DMS 273 (cell line): ENCODE data around the gene TESK2.

Experiments
- DNase-seq: peaks from one replicate; lab custom pipeline; 2025; ENCODE audit not compliant: unreplicated experiment; lab: John Stamatoyannopoulos, UW

The TESK2 gene

DNA sequence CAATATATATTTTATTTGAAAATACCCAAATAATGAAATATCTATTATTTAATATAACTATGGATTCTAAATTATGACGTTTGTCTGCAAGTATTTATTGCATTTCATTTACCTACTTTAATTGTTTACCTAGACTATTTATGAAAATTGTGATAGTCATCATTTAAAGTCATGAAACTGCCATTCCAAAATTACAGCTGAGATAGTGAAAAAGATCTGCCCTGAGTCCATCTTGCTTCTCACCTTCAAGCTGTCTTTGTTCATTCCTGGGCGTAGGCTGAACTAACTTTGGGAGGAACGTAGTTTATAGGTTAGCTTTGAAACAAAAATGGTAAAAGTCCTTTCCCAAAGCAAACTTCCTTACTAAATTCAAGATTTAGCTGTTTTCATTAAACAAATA, 176.7 kb downstream of the TESK2 start:
- no peak for DNase-seq

DNA sequence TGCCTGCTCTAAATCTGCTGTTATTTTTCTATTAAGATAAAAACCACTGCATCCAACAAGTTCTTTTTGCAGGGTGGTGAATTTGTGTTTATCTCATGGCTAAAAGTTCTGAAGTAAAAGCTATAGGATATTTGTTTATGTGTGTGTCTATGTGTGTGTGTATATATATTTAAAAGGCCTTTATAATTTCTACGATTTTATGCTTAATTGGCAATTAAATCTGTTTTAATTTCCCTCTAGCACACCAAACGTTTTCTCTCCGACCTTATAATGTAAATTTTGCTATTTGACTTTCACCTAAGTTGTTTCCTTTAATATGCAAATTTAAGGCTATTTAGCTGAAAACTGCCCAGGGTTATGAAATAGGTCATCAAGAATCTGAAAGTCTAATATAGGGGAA, 184.1 kb downstream of the TESK2 start:
- no peak for DNase-seq

- DNase-seq = no peak
Measured at GRCh38 chr1:45306319-45306718, 184.6 kb downstream of the TESK2 start.

DNA sequence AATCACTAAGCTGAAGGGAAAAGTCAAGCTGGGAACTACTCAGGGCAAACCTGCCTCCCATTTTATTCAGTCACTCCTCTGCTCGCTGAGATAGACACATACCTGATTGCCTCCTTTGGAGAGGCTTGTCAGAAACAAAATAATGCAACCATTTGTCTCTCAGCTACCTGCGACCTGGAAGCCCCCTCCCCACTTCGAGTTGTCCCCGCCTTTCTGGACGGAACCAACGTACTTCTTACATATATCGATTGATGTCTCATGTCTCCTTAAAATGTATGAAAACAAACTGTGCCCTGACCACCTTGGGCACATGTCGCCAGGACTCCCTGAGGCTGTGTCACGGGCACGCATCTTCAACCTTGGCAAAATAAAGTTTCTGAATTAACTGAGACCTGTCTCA, 185.7 kb downstream of the TESK2 start:
- no peak for DNase-seq

DNA sequence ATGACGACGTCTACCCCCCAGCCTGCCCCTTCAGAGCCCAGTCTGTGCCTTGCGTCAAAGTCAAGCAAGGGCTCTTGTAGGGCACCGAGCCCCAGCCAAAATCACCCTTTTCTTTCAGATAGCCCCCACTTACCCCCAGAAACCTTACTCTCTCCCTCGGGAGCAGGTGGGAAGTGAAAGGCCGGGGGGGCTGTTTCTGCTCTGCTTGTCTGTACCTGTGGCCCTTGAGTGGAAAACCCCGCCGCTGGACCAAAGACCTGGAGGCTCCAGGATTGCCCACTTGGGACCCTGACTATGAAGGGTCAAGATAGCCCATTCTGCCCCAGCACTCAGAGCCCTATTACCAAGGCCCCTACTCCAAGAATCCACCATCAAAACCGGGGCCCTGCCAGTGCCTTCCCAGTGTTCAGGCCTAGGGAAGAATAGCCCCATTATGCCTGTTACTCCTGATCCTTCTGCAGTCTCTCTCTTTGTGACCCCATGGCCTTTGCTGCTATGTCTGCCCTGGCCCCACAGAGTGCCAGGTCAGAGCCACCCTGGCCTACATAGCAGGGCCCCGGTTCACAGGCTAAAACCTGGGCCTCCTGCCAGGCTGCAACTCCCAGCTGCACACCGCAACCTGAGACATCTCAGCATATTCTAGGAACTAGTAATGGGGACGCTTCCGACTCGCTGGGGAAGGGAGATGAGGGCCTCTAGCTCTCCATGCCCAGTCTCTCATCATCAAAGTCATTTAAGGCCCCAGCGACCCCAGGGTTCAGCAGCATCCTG, 186.5 kb downstream of the TESK2 start:
- peak; percentile 82 for DNase-seq

- peak; percentile 99 for DNase-seq
Measured at GRCh38 chr1:45303520-45304310, 187.2 kb downstream of the TESK2 start.

DNA sequence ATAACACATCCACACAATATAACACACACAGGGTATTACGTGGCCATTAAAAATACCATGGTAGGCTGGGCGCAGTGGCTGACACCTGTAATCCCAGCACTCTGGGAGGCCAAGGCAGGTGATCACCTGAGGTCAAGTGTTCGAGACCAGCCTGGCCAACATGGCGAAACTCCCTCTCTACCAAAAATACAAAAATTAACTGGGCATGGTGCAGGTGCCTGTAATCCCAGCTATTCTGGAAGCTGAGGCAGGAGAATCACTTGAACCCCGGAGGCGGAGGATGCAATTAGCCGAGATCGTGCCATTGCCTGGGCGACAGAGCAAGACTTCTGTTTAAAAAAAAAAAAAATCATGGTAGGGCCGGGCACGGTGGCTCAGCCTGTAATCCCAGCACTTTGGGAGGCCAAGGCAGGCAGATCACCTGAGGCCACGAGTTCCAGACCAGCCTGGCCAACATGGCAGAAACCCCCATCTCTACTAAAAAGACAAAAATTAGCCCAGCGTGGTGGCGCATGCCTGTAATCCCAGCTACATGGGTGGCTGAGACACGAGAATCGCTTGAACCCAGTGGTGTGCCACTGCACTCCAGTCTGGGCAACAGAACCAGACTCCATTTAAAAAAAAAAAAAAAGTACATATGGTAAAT, 188.3 kb downstream of the TESK2 start:
- DNase-seq = no peak

DNA sequence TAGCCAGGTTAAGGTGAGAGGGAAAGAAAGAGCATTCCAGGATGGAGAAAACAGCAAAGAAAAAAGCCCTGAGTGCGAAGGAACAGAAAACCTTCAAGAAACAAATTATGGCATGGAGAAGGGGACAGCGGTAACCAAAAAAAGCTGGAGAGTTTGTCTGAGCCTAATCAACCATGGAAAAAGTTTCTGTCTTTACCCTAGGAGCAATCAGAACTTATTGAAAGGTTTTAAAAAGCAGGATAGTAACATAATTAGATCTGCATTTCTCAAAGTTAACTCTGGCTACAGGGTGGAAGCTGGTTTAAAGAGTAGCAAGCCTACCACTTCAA, 190.3 kb downstream of the TESK2 start:
- DNase-seq = no peak

DNA sequence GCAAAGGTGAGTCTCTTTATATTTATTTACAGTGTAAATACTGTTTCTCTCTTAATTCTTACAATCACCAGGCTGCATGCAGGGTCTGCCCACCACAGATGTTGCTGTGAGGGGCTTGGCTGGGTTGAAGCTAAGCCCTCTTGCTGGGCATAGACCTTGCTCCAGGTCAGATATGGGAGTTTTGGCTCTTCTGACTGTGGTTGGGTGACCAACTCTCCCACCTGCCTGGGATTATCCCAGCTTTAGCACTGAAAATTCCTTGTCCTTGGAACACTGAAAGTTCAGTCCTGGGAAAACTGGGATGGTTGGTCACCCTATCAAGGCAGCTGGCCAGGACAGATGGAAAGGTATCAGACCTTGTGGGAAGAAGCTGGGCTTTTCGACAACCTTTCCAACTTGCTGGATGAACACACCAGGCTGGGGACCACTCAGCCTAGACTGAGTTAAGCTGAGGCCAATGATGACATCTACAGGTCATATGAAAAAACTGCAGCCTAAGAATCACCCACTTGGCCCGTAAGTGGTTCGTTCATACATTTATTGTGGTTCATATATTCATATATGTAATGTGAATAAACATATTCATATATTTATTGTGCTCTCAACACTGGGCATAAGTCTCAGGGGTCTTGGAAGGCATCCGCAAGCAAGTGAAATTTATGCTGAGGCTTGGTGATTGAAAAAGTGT, 190.8 kb downstream of the TESK2 start:
- peak; percentile 88 for DNase-seq

DNA sequence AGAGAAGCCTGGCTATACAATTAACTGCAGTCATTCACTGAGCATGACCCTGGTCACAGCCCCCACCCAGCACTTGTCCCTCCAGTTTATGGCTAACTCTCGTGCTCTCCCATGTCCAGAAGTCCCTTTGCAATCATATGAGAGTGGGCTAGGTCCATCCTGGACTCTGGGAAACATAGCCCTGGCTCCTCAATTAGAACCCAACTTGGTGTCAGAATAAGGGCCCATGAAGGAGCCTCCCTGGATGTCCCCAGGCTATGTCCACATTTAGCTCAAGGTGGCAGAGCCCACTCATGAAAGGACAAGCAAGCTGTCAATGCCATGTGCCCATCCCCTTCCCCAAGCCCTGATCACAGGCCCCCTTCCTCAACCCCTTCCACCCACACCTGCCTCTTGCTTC, 191.7 kb downstream of the TESK2 start:
- DNase-seq = no peak

DNA sequence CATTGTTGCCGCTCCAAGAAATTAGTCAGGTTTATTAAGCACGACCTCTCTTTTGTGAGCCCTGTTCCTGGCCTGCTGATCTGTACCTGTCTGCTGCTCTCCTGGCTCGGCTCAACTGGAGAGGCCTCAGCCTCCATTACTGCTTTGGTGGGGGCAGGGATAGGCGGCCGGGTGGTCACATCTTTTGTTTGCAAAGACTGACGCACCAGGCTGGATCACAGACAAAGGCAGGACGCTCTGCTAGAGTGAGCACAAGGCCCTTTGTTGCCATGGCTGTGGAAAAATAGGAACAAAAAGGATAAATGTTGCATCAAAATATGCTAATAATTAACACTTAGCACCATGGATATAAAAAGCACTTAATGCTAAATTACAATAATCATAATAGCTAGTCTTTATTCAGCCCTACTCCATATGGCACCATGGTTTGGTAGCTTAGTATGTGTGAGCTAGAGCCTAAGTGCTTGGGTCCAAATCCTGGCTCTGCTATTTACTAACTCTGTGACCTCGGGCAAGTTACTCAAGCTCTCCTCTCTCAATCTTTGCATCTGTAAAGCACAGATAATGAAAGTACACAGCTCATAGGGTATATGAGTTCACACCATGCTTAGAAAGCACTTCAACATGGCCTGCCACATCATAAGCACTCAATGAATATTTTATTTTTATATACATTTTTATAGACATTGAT, 193.2 kb downstream of the TESK2 start:
- no peak for DNase-seq
